Hepatocyte (in vitro differentiated cells): ENCODE results near the gene WDR90. TPM values are rescaled to one million over a fixed set of nuclear protein-coding genes. Genes with fewer than 3 reads are reported as not detected.

Experiments used
- DNase-seq: peaks from one replicate; pipeline ENCODE4 v3.0.0-alpha.2; 2016; ENCODE audit warnings: low spot score
- H2AFZ ChIP-seq: fragments of 200-600 bp; sonication (generic); 2 replicates; pipeline ENCODE4 v1.6.0; 2016; ENCODE audit warnings: antibody characterized with exemption, mild to moderate bottlenecking
- H3K27ac ChIP-seq: fragments of 200-600 bp; sonication (generic); 2 replicates; pipeline ENCODE4 v1.5.1; 2016; ENCODE audit warnings: mild to moderate bottlenecking
- H3K27me3 ChIP-seq: fragments of 200-600 bp; sonication (generic); 2 replicates; pipeline ENCODE4 v1.6.1; 2016
- H3K36me3 ChIP-seq: fragments of 200-600 bp; sonication (generic); replicated peaks from 2 replicates; pipeline ENCODE4 v1.5.1; 2016; ENCODE audit warnings: low read depth; ENCODE audit not compliant: insufficient read depth
- H3K4me1 ChIP-seq: fragments of 200-600 bp; sonication (generic); 2 replicates; pipeline ENCODE4 v1.5.1; 2016; ENCODE audit warnings: mild to moderate bottlenecking, moderate library complexity; ENCODE audit not compliant: insufficient read depth
- H3K4me2 ChIP-seq: fragments of 200-600 bp; sonication (generic); 2 replicates; pipeline ENCODE4 v1.6.0; 2016
- H3K4me3 ChIP-seq: fragments of 200-600 bp; sonication (generic); 2 replicates; pipeline ENCODE4 v1.5.1; 2016; ENCODE audit warnings: mild to moderate bottlenecking
- H3K79me2 ChIP-seq: fragments of 200-600 bp; sonication (generic); 2 replicates; pipeline ENCODE4 v1.6.0; 2017; ENCODE audit warnings: mild to moderate bottlenecking
- H3K9me2 ChIP-seq: fragments of 200-600 bp; sonication (generic); replicated peaks from 2 replicates; pipeline ENCODE4 v1.6.0; 2017; ENCODE audit warnings: mild to moderate bottlenecking; ENCODE audit not compliant: insufficient read depth
- H3K9me3 ChIP-seq: fragments of 200-600 bp; sonication (generic); 2 replicates; pipeline ENCODE4 v1.5.1; 2016; ENCODE audit warnings: low read depth, mild to moderate bottlenecking
- H4K20me1 ChIP-seq: fragments of 200-600 bp; sonication (generic); 2 replicates; pipeline ENCODE4 v1.6.0; 2016; ENCODE audit warnings: mild to moderate bottlenecking; ENCODE audit not compliant: insufficient read depth, poor library complexity, severe bottlenecking
- EZH2 ChIP-seq: fragments of 200-600 bp; sonication (generic); IDR thresholded peaks from 2 replicates; pipeline ENCODE4 v1.6.1; 2016; ENCODE audit warnings: antibody characterized with exemption, mild to moderate bottlenecking, borderline replicate concordance
- EZH2phosphoT487 ChIP-seq: fragments of 200-600 bp; sonication (generic); IDR thresholded peaks from one replicate; pipeline ENCODE4 v1.6.1; 2018; ENCODE audit warnings: antibody characterized with exemption, mild to moderate bottlenecking, low read depth, moderate library complexity; ENCODE audit not compliant: unreplicated experiment, severe bottlenecking
- WGBS: methylation state at CpG from one replicate; pipeline ENCODE4 v1.1.6; 2016; ENCODE audit warnings: low lambda C conversion rate; ENCODE audit errors: missing lambda C conversion rate; 5-methylcytosine and 5-hydroxymethylcytosine counted together
- polyA plus RNA-seq: library from polyadenylated mRNA; unstranded; fragments of >200 nt; fragmentation: Nextera tagmentation; extraction: Ambion mirVana; gene quantifications from 2 replicates; pipeline ENCODE4 v1.2.1, GENCODE V29; 2016
- total RNA-seq: library from RNA; depleted of rRNA; stranded (reverse); fragments of >200 nt; gene quantifications from 2 replicates; pipeline ENCODE4 v1.2.3, GENCODE V29; 2014
- TF ChIP-seq, protein P1 (sequence below): fragments of 200-600 bp; sonication (generic); IDR thresholded peaks from 2 replicates; pipeline ENCODE4 v1.5.1; 2016; ENCODE audit warnings: antibody characterized with exemption, mild to moderate bottlenecking; ENCODE audit not compliant: poor library complexity

Gene WDR90
- total and polyA plus RNA-seq, 2 experiments from 2014 or later, result 14.4 to 25.1 TPM

GRCh38 chr16:716200-716568, 67.0 kb downstream of the WDR90 start:
- Histone ChIP-seq H3K4me1 (peaks cover 19% of the 10 kb centered on the region), H3K4me3 (no peak overlapping the region), H3K9me3 (no peaks in the 10 kb centered on the region), H2AFZ (no peak overlapping the region), H3K79me2 (no peaks in the 10 kb centered on the region), H4K20me1 (peaks cover 4% of the 10 kb centered on the region), H3K27ac (no peak overlapping the region), H3K9me2 (no peaks in the 10 kb centered on the region), H3K27me3 (peaks cover 18% of the 10 kb centered on the region), H3K4me2 (peak overlapping the region; percentile 97), H3K36me3 (no peaks in the 10 kb centered on the region)
- TF ChIP-seq EZH2phosphoT487 (no peak), EZH2 (no peak)
- TF ChIP-seq, protein P1, sequence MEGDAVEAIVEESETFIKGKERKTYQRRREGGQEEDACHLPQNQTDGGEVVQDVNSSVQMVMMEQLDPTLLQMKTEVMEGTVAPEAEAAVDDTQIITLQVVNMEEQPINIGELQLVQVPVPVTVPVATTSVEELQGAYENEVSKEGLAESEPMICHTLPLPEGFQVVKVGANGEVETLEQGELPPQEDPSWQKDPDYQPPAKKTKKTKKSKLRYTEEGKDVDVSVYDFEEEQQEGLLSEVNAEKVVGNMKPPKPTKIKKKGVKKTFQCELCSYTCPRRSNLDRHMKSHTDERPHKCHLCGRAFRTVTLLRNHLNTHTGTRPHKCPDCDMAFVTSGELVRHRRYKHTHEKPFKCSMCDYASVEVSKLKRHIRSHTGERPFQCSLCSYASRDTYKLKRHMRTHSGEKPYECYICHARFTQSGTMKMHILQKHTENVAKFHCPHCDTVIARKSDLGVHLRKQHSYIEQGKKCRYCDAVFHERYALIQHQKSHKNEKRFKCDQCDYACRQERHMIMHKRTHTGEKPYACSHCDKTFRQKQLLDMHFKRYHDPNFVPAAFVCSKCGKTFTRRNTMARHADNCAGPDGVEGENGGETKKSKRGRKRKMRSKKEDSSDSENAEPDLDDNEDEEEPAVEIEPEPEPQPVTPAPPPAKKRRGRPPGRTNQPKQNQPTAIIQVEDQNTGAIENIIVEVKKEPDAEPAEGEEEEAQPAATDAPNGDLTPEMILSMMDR, result no peak
- DNase-seq, result no peak
- WGBS, result 18% methylated on average over 12 of the region's 12 CpGs

DNA sequence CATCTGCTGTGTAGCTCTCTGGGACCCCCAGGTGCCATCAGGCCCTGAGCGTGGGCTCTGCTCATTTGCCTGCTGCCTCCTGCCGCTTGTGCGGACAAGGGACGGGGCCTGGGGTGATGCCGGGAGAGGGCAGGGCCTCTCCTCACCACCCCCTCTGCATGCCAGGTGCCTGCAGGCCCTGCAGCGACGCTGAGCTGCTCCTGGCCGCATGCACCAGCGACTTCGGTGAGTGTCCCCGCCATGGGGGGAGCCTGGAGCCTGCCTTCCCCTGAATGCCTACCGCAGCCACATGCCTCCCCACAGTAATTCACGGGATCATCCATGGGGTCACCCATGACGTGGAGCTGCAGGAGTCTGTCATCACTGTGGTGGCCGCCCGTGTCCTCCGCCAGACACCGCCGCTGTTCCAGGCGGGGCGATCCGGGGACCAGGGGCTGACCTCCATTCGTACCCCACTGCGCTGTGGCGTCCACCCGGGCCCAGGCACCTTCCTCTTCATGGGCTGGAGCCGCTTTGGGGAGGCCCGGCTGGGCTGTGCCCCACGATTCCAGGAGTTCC, 67.7 kb downstream of the WDR90 start:
- Histone ChIP-seq H3K4me2 (no peak overlapping the region), H3K4me3 (no peak overlapping the region), H3K79me2 (no peaks in the 10 kb centered on the region), H3K4me1 (peaks cover 24% of the 10 kb centered on the region), H4K20me1 (peaks cover 8% of the 10 kb centered on the region), H3K27me3 (peaks cover 16% of the 10 kb centered on the region), H3K9me2 (no peaks in the 10 kb centered on the region), H3K9me3 (no peaks in the 10 kb centered on the region), H2AFZ (no peak overlapping the region), H3K36me3 (no peaks in the 10 kb centered on the region), H3K27ac (no peak overlapping the region)
- TF ChIP-seq, protein P1, result no peak
- TF ChIP-seq EZH2phosphoT487, result no peak
- no peak for TF ChIP-seq EZH2
- DNase-seq, result no peak
- 92% methylated on average over 27 of the region's 29 CpGs for WGBS

Other genes with a start within 250 kb of the WDR90 start
- gene DECR2, start 247.5 kb upstream of the WDR90 start, total RNA-seq, result 29.4 and 54.5 TPM in 2 replicates
- gene DECR2, start 247.5 kb upstream of the WDR90 start, polyA plus RNA-seq, result 80.5 and 107 TPM in 2 replicates
- gene RAB11FIP3, start 223.7 kb upstream of the WDR90 start, total RNA-seq, result 39.9 and 47.3 TPM in 2 replicates
- gene RAB11FIP3, start 223.7 kb upstream of the WDR90 start, polyA plus RNA-seq, result 72.8 and 81.0 TPM in 2 replicates
- gene CAPN15, start 121.7 kb upstream of the WDR90 start, total RNA-seq, result 41.7 and 51.0 TPM in 2 replicates
- 42.7 and 47.9 TPM in 2 replicates for gene CAPN15, start 121.7 kb upstream of the WDR90 start, polyA plus RNA-seq
- not detected in 2 replicates for gene PRR35, start 89.0 kb upstream of the WDR90 start, total RNA-seq
- not detected in 2 replicates for gene PRR35, start 89.0 kb upstream of the WDR90 start, polyA plus RNA-seq
- 1.0 and 1.2 TPM in 2 replicates for gene NHLRC4, start 82.4 kb upstream of the WDR90 start, total RNA-seq
- gene NHLRC4, start 82.4 kb upstream of the WDR90 start, polyA plus RNA-seq, result 0.25 and 1.7 TPM in 2 replicates
- gene PIGQ, start 79.4 kb upstream of the WDR90 start, total RNA-seq, result 26.7 and 30.0 TPM in 2 replicates
- gene PIGQ, start 79.4 kb upstream of the WDR90 start, polyA plus RNA-seq, result 58.6 and 64.6 TPM in 2 replicates
- 28.4 and 30.2 TPM in 2 replicates for gene RAB40C, start 59.3 kb upstream of the WDR90 start, total RNA-seq
- gene RAB40C, start 59.3 kb upstream of the WDR90 start, polyA plus RNA-seq, result 30.8 and 32.7 TPM in 2 replicates
- gene WFIKKN1, start 18.4 kb upstream of the WDR90 start, total RNA-seq, result 0.24 and 0.43 TPM in 2 replicates
- gene WFIKKN1, start 18.4 kb upstream of the WDR90 start, polyA plus RNA-seq, result 0.88 and 2.1 TPM in 2 replicates
- 75.4 and 77.9 TPM in 2 replicates for gene METTL26, start 13.1 kb upstream of the WDR90 start, total RNA-seq
- 151 and 155 TPM in 2 replicates for gene METTL26, start 13.1 kb upstream of the WDR90 start, polyA plus RNA-seq
- 43.0 and 61.4 TPM in 2 replicates for gene MCRIP2, start 7.5 kb upstream of the WDR90 start, total RNA-seq
- gene MCRIP2, start 7.5 kb upstream of the WDR90 start, polyA plus RNA-seq, result 95.2 and 100 TPM in 2 replicates
- 41.8 and 63.2 TPM in 2 replicates for gene RHOT2, start 18.8 kb downstream of the WDR90 start, total RNA-seq
- 158 and 201 TPM in 2 replicates for gene RHOT2, start 18.8 kb downstream of the WDR90 start, polyA plus RNA-seq
- gene RHBDL1, start 26.3 kb downstream of the WDR90 start, total RNA-seq, result 2.3 and 3.4 TPM in 2 replicates
- gene RHBDL1, start 26.3 kb downstream of the WDR90 start, polyA plus RNA-seq, result 4.2 and 8.1 TPM in 2 replicates
- 116 TPM in 2 replicates for gene STUB1, start 31.0 kb downstream of the WDR90 start, total RNA-seq
- gene STUB1, start 31.0 kb downstream of the WDR90 start, polyA plus RNA-seq, result 231 and 249 TPM in 2 replicates
- 44.3 and 47.8 TPM in 2 replicates for gene JMJD8, start 35.0 kb downstream of the WDR90 start, total RNA-seq
- 83.4 and 84.3 TPM in 2 replicates for gene JMJD8, start 35.0 kb downstream of the WDR90 start, polyA plus RNA-seq
- 6.7 and 15.1 TPM in 2 replicates for gene WDR24, start 41.0 kb downstream of the WDR90 start, total RNA-seq
- 22.2 and 24.0 TPM in 2 replicates for gene WDR24, start 41.0 kb downstream of the WDR90 start, polyA plus RNA-seq
- 0.07 and 0.28 TPM in 2 replicates for gene FBXL16, start 56.4 kb downstream of the WDR90 start, total RNA-seq
- gene FBXL16, start 56.4 kb downstream of the WDR90 start, polyA plus RNA-seq, result 0.28 and 0.38 TPM in 2 replicates
- 8.3 and 22.7 TPM in 2 replicates for gene METRN, start 65.8 kb downstream of the WDR90 start, total RNA-seq
- 68.1 and 80.4 TPM in 2 replicates for gene METRN, start 65.8 kb downstream of the WDR90 start, polyA plus RNA-seq
- 32.0 and 38.8 TPM in 2 replicates for gene ANTKMT, start 71.8 kb downstream of the WDR90 start, total RNA-seq
- 81.0 and 81.8 TPM in 2 replicates for gene ANTKMT, start 71.8 kb downstream of the WDR90 start, polyA plus RNA-seq
- gene CCDC78, start 77.1 kb downstream of the WDR90 start, total RNA-seq, result 2.2 and 3.4 TPM in 2 replicates
- 5.8 and 6.8 TPM in 2 replicates for gene CCDC78, start 77.1 kb downstream of the WDR90 start, polyA plus RNA-seq
- gene HAGHL, start 77.7 kb downstream of the WDR90 start, total RNA-seq, result 14.5 and 15.5 TPM in 2 replicates
- 31.5 and 32.3 TPM in 2 replicates for gene HAGHL, start 77.7 kb downstream of the WDR90 start, polyA plus RNA-seq
- 28.5 and 39.0 TPM in 2 replicates for gene CIAO3, start 91.6 kb downstream of the WDR90 start, total RNA-seq
- 42.8 and 61.8 TPM in 2 replicates for gene CIAO3, start 91.6 kb downstream of the WDR90 start, polyA plus RNA-seq
- 2.4 and 2.5 TPM in 2 replicates for gene MSLN, start 111.4 kb downstream of the WDR90 start, total RNA-seq
- gene MSLN, start 111.4 kb downstream of the WDR90 start, polyA plus RNA-seq, result 5.6 and 8.0 TPM in 2 replicates
- gene RPUSD1, start 139.0 kb downstream of the WDR90 start, total RNA-seq, result 25.2 and 27.6 TPM in 2 replicates
- 34.5 and 37.8 TPM in 2 replicates for gene RPUSD1, start 139.0 kb downstream of the WDR90 start, polyA plus RNA-seq
- gene CHTF18, start 139.3 kb downstream of the WDR90 start, total RNA-seq, result 5.1 and 9.7 TPM in 2 replicates
- gene CHTF18, start 139.3 kb downstream of the WDR90 start, polyA plus RNA-seq, result 18.1 and 21.6 TPM in 2 replicates
- gene GNG13, start 151.4 kb downstream of the WDR90 start, total RNA-seq, result not detected in 2 replicates
- not detected in 2 replicates for gene GNG13, start 151.4 kb downstream of the WDR90 start, polyA plus RNA-seq